Measurements from ENCODE around the gene ELOA.
"Not testable (repeated sequence)": the region's sequence is repeated elsewhere in the genome, so short reads cannot be mapped to it uniquely, and the experiment has no call there.

Gene ELOA

DNA sequence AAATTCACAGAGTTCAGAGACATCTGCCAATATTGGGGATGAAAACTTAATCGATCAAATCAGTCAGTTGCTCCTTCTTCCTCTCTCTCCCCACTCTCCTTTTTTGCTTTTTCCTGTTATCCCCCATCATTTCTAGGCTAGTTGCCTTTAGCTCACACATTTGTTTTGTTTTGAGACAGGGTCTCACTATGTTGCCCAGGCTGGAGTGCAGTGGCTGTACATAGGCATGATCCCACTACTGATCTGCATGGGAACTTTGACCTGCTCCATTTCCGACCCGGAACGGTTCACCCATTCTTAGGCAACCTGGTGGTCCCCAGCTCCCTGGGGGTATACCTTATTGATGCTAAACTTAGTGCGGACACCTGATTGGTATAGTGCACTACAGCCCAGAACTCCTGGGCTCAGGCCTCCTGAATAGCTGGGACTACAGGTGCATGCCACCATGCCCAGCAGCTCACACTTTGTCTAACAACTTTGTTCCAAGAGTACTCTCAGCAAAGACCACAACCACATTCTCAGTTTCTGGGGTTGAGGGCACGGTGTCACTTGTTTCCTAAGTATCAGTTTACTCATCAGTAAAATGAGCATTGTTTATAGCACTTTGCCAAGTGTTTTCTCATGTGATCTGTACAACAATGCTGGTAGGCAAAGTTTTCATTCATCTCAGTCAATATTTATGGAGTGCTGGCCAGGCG lies 6.7 kb upstream of the ELOA start:
- DNase-seq = no peak

DNA sequence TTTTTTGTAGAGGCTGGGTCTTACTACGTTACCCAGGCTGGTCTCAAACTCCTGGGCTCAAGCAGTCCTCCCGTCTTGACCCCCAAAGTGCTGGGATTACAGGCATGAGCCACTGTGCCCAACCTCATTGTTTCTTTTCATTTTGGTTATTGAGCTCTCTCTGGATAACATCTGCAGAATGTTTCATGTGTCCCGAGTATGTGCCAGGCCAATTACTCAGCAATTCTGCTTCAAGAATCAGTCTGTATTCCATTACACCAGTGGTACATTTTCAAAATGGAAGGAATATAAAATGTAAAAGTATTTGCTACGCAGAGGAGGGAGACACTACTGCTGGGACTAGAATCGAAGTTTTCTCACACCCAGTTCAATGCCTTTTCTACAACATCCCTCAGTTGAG lies 1.7 kb upstream of the ELOA start:
- DNase-seq = no peak

DNA sequence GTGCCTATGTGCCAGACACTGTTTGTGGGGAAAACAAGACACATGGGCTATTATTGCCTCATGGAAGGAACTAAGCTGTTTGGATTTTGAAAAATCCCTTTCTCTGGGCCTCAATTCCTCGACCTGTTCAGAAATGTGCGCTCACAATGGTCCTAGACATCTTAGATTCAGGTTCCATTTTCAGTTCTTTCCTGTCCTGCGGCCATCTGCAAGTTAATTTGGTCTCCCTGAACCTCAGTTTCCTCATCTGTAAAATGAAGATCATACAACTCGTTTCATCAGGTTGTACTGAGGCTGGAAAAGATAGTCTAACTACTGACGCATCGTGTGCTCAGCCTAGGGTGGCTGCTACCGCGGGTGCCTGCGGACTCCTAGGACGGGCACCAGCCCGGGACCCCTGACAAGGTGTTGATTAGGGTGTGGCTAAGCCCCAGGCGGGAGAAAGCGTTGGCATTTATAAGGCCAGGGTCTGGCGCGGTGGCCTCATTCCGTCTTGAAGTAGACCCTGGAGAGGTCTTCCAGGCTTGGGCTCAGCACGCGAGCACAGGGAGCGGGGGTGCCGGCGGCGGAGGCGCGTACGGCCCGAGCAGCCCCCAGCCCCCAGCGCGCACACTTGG lies 493 bp upstream of the ELOA start:
- no peak for DNase-seq

DNA sequence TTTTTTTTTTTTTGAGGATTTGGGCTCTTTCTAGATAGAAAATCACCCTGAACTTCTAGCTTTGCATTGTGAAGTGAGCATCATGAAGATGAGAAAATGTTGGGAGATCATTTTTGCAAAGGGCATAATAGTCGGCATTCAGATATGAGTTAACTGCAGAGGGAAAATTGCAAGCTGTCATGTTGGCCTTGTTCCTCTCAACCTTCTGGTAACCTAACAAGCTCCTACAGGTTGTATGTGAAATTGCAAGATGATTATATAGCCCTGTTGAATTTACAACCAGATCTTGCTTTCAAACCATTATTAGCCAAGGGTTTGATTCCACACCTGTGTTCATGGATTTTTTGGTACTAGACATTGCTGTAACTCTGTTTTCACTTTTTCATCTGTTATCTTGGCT lies 2.2 kb downstream of the ELOA start:
- no peak for DNase-seq

DNA sequence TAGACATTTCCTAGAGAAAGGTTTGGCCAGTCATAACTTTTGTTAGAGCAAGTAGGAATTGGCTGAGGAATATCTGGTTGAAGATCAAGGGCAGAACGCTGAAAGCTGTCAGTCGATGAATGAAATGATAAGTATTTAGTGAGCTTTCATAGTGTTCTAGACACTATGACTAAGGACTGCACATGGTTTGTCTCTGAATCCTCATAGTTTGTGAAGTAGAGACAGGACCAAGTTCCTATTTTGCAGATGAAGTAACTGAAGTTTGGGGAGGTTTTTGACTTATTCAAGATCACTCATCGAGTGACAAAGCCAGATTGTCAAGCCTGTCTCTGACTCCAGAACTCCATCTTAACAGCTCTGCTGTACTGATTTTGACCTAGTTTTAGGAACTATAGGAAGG lies 4.7 kb downstream of the ELOA start:
- DNase-seq = no peak

DNA sequence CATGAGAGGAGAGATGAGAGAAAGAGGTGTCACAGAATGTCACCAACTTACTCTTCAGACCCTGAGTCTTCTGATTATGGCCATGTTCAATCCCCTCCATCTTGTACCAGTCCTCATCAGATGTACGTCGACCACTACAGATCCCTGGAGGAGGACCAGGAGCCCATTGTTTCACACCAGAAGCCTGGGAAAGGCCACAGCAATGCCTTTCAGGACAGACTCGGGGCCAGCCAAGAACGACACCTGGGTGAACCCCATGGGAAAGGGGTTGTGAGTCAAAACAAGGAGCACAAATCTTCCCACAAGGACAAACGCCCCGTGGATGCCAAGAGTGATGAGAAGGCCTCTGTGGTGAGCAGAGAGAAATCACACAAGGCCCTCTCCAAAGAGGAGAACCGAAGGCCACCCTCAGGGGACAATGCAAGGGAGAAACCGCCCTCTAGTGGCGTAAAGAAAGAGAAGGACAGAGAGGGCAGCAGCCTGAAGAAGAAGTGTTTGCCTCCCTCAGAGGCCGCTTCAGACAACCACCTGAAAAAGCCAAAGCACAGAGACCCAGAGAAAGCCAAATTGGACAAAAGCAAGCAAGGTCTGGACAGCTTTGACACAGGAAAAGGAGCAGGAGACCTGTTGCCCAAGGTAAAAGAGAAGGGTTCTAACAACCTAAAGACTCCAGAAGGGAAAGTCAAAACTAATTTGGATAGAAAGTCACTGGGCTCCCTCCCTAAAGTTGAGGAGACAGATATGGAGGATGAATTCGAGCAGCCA lies 8.0 kb downstream of the ELOA start:
- DNase-seq = peak; percentile 15

DNA sequence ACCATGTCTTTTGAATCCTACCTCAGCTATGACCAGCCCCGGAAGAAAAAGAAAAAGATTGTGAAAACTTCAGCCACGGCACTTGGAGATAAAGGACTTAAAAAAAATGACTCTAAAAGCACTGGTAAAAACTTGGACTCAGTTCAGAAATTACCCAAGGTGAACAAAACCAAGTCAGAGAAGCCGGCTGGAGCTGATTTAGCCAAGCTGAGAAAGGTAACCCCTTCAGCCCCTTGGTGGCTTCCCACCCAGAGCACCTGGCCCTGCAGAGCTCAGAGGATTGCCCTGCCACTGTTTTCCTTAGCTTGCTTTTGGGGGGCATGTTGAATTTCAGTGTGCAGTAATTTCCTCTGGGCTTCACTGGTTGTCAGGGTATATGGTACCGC lies 8.5 kb downstream of the ELOA start:
- DNase-seq = no peak

DNA sequence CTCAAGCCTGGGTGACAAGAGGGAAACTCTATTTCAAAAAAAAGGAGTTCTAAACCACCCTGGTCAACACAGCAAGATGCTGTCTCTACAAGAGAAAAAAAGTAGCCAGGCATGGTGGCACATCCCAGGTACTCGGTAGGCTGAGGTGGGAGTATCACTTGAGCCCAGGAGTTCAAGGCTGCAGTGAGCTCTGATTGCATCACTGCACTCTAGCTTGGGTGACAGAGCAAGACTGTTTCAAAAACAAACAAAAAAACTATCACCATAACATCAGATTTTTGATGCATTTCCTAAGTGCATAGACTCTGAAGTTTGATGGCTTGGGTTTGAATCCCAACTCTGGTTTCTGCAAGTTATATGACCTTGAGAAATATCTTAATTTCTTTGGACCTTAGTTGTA lies 9.6 kb downstream of the ELOA start:
- DNase-seq = no peak

DNA sequence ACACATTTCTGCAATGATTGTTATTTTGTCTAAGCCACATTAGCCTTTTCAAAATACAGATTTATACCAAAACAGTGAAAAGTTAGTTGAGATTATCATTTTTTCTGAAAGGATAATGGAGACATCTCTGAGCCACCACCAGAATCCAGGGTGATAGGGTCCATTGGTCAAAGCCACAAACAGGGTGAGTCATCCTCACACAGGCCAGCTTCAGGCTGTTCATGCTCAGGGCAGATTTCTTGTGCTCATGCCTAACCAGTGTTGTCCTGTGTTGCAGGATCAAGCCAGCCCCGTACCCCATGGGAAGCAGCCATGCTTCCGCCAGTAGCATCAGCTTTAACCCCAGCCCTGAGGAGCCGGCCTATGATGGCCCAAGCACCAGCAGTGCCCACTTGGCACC lies 13.4 kb downstream of the ELOA start:
- DNase-seq = no peak

DNA sequence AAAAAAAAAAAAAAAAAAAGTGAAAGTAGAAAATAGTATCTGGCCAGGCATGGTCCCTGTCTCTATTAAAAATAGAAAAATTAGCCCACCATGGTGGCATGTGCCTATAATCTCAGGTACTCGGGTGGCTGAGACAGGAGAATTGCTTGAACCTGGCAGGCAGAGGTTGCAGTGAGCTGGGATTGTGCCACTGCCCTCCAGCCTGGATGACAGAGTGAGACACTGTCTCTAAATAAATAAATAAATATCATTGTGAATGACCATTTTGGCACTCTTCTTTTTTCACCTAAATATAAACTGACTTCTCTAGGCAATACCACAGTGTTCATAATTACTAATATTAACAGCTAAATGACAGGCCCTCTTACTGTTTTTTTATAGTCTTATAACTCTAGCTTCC lies 14.5 kb downstream of the ELOA start:
- DNase-seq = no peak

DNA sequence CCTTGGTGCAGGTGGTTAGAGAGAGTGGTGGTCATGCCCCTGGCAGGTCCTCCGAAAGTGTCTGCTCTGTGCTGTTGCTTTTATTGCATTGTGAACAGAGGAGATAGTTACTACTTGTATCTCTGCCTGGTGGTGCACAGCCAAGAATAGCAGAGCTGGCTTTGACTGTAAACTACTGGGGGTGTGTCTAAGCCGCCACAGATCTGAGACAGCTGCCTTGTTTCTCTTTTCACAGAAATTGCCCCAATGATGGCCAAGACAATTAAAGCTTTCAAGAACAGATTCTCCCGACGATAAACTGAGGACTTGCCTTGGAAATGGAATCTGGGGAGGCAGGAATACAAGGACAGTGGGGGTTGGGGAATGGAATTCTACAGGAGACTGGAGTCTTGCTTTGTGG lies 16.0 kb downstream of the ELOA start:
- DNase-seq = no peak

DNA sequence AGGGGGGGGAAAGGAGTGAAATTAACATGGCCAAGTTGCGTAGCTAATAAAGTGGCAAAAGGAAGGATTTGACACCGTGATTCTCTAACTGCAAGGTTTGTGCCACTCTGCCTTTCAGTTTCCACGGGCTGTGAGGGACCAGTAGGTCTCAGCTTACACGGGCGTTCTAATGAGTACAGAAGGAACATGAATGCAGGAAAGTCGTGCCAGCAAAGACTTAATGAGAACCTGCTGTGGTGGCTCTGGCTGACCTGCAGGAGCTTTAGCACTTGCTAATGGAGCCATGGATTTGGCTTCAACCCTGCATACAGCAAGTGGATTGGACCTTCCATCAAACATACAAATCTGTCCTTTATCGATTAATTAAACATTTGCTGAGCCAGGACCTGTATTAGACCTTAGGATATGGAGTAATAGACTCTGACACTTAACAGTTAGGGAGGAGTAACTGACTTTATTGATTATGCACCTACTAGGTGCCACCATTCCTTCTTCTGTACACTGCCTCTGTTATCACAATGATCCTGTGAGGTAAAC lies 19.8 kb downstream of the ELOA start:
- DNase-seq = no peak

DNA sequence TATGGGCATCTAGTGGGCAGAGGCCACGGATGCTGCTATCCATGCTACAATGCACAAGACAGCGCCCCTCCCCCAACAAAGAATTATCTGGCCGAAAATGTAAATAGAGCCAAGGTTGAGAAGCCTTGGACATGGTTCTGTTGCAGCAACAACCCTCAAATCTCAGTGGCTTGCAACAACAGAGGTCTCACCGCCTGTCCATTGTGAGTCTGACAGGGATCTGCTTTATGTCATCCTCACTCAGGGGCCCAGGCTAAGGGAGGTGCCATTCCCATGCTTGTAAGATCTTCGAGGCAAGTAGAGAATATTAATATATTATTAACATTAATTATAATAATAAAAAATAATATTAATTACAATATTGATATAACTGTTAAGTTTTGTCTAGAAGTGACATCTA lies 25.5 kb downstream of the ELOA start:
- DNase-seq = no peak

DNA sequence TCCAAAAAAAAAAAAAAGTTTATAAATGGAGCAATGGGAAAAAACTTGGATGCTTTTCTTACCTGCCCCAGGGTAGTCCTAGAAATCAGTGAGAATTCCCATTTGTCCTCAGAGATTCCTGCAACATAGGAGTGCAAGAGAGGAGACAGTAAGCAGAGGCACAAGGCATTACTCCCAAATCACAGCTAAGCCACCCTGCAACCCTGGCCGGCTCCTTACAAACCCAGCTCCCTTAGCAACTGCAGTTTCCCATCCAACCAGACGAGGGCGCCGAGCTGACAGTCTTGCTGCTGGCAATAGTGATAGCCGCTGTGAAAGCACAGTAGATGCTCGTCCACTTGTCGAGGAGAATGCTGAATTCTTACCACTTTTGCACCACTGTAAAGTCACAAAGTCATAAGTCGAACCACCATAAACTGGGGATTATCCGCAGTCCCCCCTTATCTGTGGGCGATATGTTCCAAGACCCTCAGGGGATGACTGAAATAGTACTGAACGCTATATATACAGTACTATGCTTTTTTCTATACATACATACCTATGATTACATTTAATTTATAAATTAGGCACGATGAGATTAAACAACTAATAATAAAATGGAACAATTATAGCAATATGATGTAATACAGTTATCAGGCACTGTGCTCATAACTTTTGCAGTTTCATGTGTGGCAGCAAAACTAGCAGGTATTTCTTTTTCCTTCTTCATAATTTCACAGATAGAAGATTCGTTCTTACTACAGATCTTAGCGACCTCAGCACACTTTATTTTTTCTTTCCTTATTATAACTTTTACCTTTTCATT lies 29.0 kb downstream of the ELOA start:
- DNase-seq = peak; percentile 87

DNA sequence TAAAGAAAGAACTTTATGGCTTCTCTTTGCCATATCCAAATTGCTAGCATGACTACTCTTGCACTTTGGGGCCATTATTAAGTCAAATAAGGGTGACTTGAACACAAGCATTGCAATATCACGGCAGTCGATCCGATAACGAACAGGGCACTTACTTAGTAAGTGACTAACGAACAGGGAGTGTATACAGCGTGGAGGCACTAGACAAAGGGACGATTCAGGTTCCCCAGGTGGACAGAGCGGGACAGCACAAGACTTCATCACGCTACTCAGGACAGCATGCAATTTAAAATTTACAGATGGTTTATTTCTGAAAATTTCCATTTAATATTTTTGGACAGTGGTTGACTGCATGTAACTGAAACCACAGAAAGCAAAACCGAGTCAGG lies 29.6 kb downstream of the ELOA start:
- no peak for DNase-seq

DNA sequence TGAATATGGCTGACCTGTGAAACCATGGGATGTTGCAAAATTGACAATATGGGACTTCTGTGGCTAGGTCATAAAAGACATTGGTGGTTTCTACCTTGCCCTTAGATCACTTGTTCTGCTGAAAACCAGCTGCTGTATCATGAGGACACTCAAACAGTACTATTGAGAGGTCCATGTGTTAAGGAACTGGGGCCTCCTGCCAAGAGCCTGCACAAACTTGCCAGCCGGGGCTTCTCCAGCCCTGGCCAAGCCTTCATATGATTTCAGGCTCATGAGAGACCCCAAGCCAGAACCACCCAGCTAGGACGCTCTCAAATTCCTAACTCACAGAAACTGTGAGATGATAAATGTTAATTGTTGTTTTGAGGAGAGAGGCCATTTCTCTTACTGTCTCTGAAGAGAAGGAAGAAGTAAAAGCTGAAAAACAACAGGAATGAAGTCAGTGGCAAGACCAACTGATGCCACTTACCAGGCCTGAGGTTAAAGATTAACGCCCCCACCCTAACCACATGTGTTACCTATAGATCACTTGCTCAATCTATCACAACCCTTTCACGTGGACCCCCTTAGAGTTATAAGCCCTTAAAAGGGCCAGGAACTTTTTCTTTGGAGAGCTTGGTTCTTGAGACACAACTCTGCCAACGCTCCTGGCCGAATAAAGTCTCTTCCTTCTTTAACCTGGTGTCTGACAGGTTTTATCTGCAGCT lies 31.1 kb downstream of the ELOA start:
- no peak for DNase-seq

DNA sequence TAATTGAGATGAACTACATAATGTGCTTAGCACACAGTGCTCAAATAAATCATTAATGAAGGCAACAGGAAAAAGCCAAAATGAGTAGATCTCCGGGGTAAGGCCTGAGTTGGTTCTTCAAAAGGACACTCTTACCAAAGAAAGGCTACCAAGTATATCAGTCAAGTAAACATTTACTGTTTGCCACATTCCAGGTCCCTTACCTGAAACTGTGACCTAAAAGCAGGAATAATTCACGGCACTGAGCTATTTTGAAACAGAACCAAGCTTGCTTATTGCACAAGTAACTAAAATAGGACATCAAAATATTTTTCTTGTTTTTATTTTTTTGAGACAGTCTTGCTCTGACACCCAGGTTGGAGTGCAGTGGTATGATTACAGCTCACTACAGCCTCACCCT lies 32.9 kb downstream of the ELOA start:
- DNase-seq = no peak

DNA sequence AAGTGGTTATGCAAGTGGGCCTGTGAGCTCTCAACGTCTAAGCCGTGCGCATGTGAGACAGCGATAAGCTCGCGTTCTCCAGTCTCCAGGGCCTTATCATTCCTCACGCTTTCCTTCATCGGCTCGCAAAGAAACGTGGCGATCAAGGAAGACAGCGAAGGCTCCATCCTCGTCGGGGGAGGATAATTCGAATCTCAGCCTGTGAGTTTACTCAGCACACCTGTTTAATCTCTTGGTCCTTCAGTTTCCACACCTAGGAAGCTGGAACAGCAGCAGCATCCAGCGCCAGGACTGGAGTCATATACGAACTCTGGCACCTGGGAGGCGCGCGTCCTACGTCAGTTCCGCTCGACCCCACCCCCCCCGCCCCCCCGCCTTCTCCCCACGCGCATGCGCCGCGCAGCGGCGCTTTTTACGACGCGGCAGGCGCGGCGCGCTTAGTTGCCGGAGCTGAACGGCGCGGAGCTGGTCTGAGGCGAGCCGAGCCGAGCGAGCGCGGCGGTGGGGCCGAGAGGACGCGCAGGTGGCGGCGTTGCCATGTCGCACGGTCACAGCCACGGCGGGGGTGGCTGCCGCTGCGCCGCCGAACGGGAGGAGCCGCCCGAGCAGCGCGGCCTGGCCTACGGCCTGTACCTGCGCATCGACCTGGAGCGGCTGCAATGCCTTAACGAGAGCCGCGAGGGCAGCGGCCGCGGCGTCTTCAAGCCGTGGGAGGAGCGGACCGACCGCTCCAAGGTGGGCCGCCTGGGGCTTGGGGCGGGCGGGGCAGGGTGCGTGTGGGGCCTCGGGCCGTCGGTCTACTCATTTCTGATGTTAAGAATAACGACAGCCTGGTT lies 34.9 kb downstream of the ELOA start, which contains the start of gene PITHD1:
PITHD1 (plus strand) TSS at position 440 of the 836 bp plus-strand sequence; CDS start at position 538, 98 bp downstream.
- peak; percentile 74 for DNase-seq

DNA sequence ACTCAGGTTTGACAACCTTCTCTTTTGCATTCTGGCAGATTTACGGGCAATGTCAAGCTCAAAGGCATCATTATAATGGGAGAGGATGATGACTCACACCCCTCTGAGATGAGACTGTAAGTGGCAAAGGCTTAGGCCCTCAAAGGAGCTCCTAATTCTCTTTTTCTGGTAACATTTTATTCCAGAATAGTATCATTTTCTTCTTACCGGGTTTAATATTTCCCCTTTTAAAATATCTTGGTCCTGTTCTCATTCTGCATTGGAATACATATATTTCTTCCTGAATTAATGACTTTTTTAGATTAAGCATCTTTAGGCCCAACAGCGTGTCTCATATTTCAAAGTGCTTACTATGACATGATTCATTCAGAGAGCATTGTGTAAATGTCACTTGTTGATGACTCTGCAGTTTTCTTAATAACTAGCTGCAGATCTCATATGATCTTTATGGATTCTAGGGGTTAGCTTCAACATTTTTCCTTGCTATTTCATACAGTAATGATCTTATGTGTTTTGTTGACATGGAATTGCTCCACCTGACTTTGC lies 36.6 kb downstream of the ELOA start:
- no peak for DNase-seq

DNA sequence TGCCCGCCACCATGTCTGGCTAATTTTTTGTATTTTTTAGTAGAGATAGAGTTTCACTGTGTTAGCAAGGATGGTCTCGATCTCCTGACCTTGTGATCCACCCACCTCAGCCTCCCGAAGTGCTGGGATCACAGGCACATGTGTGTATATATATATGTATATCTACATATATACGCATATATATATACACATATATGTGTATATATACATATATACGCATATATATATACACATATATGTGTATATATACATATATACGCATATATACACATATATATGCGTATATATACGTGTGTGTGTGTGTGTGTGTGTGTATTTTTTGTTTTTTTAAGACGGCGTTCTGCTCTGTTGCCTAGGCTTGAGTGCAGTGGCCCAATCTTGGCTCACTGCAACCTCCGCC lies 39.9 kb downstream of the ELOA start:
- not testable (repeated sequence) for DNase-seq

DNA sequence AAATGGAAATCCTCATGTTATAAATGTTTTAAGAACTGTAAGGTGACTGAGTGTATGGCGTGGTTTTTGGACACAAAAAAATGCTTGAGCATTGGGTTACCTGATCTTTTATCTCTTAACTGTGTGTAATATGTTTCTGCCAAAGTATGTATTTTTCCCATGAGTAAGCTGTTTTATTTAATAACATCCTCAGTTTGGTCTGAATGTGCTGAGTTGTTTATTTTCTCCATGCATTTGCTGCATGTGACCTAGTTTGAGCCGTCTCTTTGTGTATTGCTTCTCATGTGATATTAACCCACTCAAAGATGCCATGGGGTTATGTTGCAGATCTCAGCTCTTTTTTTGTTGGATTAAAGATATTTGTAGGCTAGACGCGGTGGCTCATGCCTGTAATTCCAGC lies 41.6 kb downstream of the ELOA start:
- DNase-seq = no peak

All from activated CD4-positive, alpha-beta T cell treated with anti-CD3 and anti-CD28 coated beads, Interleukin-2, amount 50 U/mL, for 1 hour (primary cell).